GM23338 (cell line): Measurements from ENCODE around the gene CETP. TPM values are rescaled to one million over a fixed set of nuclear protein-coding genes. Genes with fewer than 3 reads are reported as not detected.

Experiments used
- ATAC-seq: fragments of 200-7000 bp; cut with Tn5 transposase; 3 replicates; pipeline ENCODE4 v1.9.1; 2020
- DNase-seq: peaks from one replicate; pipeline ENCODE4 v3.0.0-alpha.2; 2015; ENCODE audit warnings: low spot score
- H2AFZ ChIP-seq: fragments of 200-600 bp; sonication (generic); 2 replicates; pipeline ENCODE4 v1.8.0; 2016; ENCODE audit warnings: antibody characterized with exemption, mild to moderate bottlenecking, moderate library complexity
- H3F3A ChIP-seq: fragments of 200-600 bp; sonication (generic); replicated peaks from 2 replicates; pipeline ENCODE4 v1.8.0; 2017; ENCODE audit warnings: antibody characterized with exemption, mixed run types, low read depth
- H3K27ac ChIP-seq: fragments of 200-600 bp; sonication (generic); 2 replicates; pipeline ENCODE4 v1.6.1; 2016; ENCODE audit warnings: low read depth
- H3K27me3 ChIP-seq: fragments of 200-600 bp; sonication (generic); 2 replicates; pipeline ENCODE4 v1.8.0; 2016; ENCODE audit warnings: mild to moderate bottlenecking, mixed run types, moderate library complexity; ENCODE audit not compliant: insufficient read depth
- H3K36me3 ChIP-seq: fragments of 200-600 bp; sonication (generic); 2 replicates; pipeline ENCODE4 v1.8.0; 2016; ENCODE audit warnings: mild to moderate bottlenecking; ENCODE audit not compliant: insufficient read depth
- H3K4me1 ChIP-seq: fragments of 200-600 bp; sonication (generic); 2 replicates; pipeline ENCODE4 v1.8.0; 2016; ENCODE audit warnings: mild to moderate bottlenecking, moderate library complexity; ENCODE audit not compliant: insufficient read depth
- H3K4me2 ChIP-seq: fragments of 200-600 bp; sonication (generic); 2 replicates; pipeline ENCODE4 v1.7.1; 2017; ENCODE audit warnings: mixed run types
- H3K4me3 ChIP-seq: fragments of 200-600 bp; sonication (generic); 2 replicates; pipeline ENCODE4 v1.6.1; 2016; ENCODE audit warnings: mixed run types
- H3K79me2 ChIP-seq: fragments of 200-600 bp; sonication (generic); replicated peaks from 2 replicates; pipeline ENCODE4 v1.8.0; 2017; ENCODE audit warnings: mild to moderate bottlenecking; ENCODE audit not compliant: insufficient read depth
- H3K9me2 ChIP-seq: fragments of 200-600 bp; sonication (generic); 2 replicates; pipeline ENCODE4 v1.8.0; 2017; ENCODE audit not compliant: insufficient read depth
- H4K20me1 ChIP-seq: fragments of 200-600 bp; sonication (generic); replicated peaks from 2 replicates; pipeline ENCODE4 v1.8.0; 2017; ENCODE audit warnings: mild to moderate bottlenecking; ENCODE audit not compliant: insufficient read depth
- H3K27ac Mint-ChIP-seq: 2 replicates; pipeline ENCODE4 v1.8.0; 2020; ENCODE audit warnings: inconsistent platforms, mild to moderate bottlenecking, moderate library complexity, mixed read lengths
- H3K27me3 Mint-ChIP-seq: 3 replicates; pipeline ENCODE4 v1.8.0; 2022; ENCODE audit warnings: low read depth, mild to moderate bottlenecking, moderate library complexity, mixed read lengths, inconsistent platforms; ENCODE audit not compliant: insufficient read depth, poor library complexity
- H3K36me3 Mint-ChIP-seq: 3 replicates; pipeline ENCODE4 v1.8.0; 2021; ENCODE audit warnings: low read depth, mild to moderate bottlenecking, inconsistent platforms, moderate library complexity, mixed read lengths
- H3K4me1 Mint-ChIP-seq: 3 replicates; pipeline ENCODE4 v1.8.0; 2020; ENCODE audit warnings: mild to moderate bottlenecking, inconsistent platforms, mixed read lengths
- H3K4me3 Mint-ChIP-seq: 3 replicates; pipeline ENCODE4 v1.8.0; 2021; ENCODE audit warnings: moderate library complexity, mild to moderate bottlenecking, inconsistent platforms, mixed read lengths
- H3K9me3 Mint-ChIP-seq: 3 replicates; pipeline ENCODE4 v1.8.0; 2020; ENCODE audit warnings: moderate library complexity, mild to moderate bottlenecking, inconsistent platforms, mixed read lengths
- CTCF ChIP-seq, 2 experiments: fragments of 200-600 bp in 1 of 2; sonication (generic) in 1 of 2; conservative IDR thresholded peaks; 2 replicates each; pipeline versions ENCODE4 v1.5.1 to v1.6.1; 2016 to 2017; ENCODE audit warnings: antibody characterized with exemption in 2 of 2, low read depth in 2 of 2, mild to moderate bottlenecking in 2 of 2, moderate library complexity in 1 of 2
- EZH2 ChIP-seq: fragments of 200-600 bp; sonication (generic); IDR thresholded peaks from one replicate; pipeline ENCODE4 v1.8.0; 2017; ENCODE audit warnings: antibody characterized with exemption, mild to moderate bottlenecking, low read depth; ENCODE audit not compliant: unreplicated experiment
- EZH2phosphoT487 ChIP-seq: fragments of 200-600 bp; sonication (generic); IDR thresholded peaks from one replicate; pipeline ENCODE4 v1.8.1; 2018; ENCODE audit warnings: antibody characterized with exemption; ENCODE audit not compliant: unreplicated experiment
- STAT1 ChIP-seq: IDR thresholded peaks from one replicate; pipeline ENCODE4 v1.6.1; 2016; ENCODE audit warnings: antibody characterized with exemption; ENCODE audit not compliant: unreplicated experiment
- ZNF114 ChIP-seq: fragments of 250-450 bp; sonication (Bioruptor Pico); IDR thresholded peaks from 2 replicates; pipeline ENCODE4 v1.5.0; 2020; ENCODE audit warnings: mild to moderate bottlenecking, moderate library complexity
- ZNF462 ChIP-seq: fragments of 250-450 bp; sonication (Bioruptor Pico); IDR thresholded peaks from 2 replicates; pipeline ENCODE4 v1.5.0; 2020; ENCODE audit warnings: mild to moderate bottlenecking, moderate library complexity
- polyA plus RNA-seq: library from polyadenylated mRNA; unstranded; fragments of >200 nt; fragmentation: Nextera tagmentation; extraction: Ambion mirVana; gene quantifications from 2 replicates; pipeline ENCODE4 v1.2.1, GENCODE V29; 2016
- total RNA-seq: library from RNA; depleted of rRNA; stranded (reverse); fragments of >200 nt; shearing (Covaris generic); gene quantifications from 2 replicates; pipeline ENCODE4 v1.2.3, GENCODE V29; 2014

The CETP gene
- total and polyA plus RNA-seq, 2 experiments from 2014 or later = not detected

GRCh38 chr16:57030346-57030902, 68.7 kb downstream of the CETP start (continued):
- TF ChIP-seq ZNF462 (CRISPR knock-in tag) (no peak), EZH2 (no peak), EZH2phosphoT487 (no peak), CTCF (conservative IDR thresholded peaks at IDR 0.05; ENCODE audit: low read depth in 2 of 2) (no peak), STAT1 (no peak)

- Histone ChIP-seq H3K4me3 (no peak overlapping the region), H3K79me2 (no peaks in the 10 kb centered on the region), H3K4me1 (0 out of 2 replicates have a peak, but pooled peaks cover 2% of the 10 kb centered on the region), H4K20me1 (no peaks in the 10 kb centered on the region), H3K36me3 (no peaks in the 10 kb centered on the region), H3K4me2 (no peak overlapping the region), H3K27me3 (no peaks in the 10 kb centered on the region), H3F3A (no peaks in the 10 kb centered on the region), H3K9me2 (no peaks in the 10 kb centered on the region), H2AFZ (no peak overlapping the region), H3K27ac (no peak overlapping the region)
- no peaks in the 10 kb centered on the region for H3K36me3 Mint-ChIP-seq
- TF ChIP-seq ZNF114 = no peak
- ATAC-seq (no peak), DNase-seq (no peak)
- no peak overlapping the region for H3K4me3 Mint-ChIP-seq
- no peak overlapping the region for H3K27ac Mint-ChIP-seq
- no peaks in the 10 kb centered on the region for H3K4me1 Mint-ChIP-seq
- no peaks in the 10 kb centered on the region for H3K9me3 Mint-ChIP-seq
- H3K27me3 Mint-ChIP-seq = peaks cover 6% of the 10 kb centered on the region
Observed at GRCh38 chr16:57031156-57031555, 69.4 kb downstream of the CETP start.
